ENCODE results near the gene TRAPPC6A. TPM values are rescaled to one million over a fixed set of nuclear protein-coding genes. Genes with fewer than 3 reads are reported as not detected.

The TRAPPC6A gene
- total and polyA plus RNA-seq, 2 experiments from 2014 or later, result 11.2 to 18.8 TPM

GRCh38 chr19:45218911-45219743, 41.1 kb upstream of the TRAPPC6A start:
- 29 to 32% methylated on average over 18 of the region's 18 CpGs for WGBS, 2 experiments (ENCODE audit: low coverage in 1 of 2, low lambda C conversion rate in 2 of 2, missing lambda C conversion rate in 2 of 2)
- Histone ChIP-seq H4K20me1 (ENCODE audit: insufficient read depth) (no peaks in the 10 kb centered on the region), H3K79me2 (ENCODE audit: insufficient read depth) (no peaks in the 10 kb centered on the region), H3K9me3 (ENCODE audit: low read depth) (no peaks in the 10 kb centered on the region), H3K27ac (no peak overlapping the region), H3K27me3 (replicated peaks; ENCODE audit: insufficient read depth) (peaks cover 43% of the 10 kb centered on the region), H3K4me2 (ENCODE audit: unreplicated experiment) (no peak overlapping the region), H2AFZ (no peak overlapping the region), H3K36me3 (ENCODE audit: low read depth) (no peaks in the 10 kb centered on the region), H3F3A (ENCODE audit: insufficient read depth) (no peaks in the 10 kb centered on the region), H3K4me3 (no peak overlapping the region), H3K4me1 (ENCODE audit: insufficient read depth) (no peaks in the 10 kb centered on the region), H3K9me2 (ENCODE audit: insufficient read depth) (no peaks in the 10 kb centered on the region), H3K9ac (no peak overlapping the region)
- in situ Hi-C loops (cut with MboI), result no loop called here
- DNase-seq, result no peak
- no peak for TF ChIP-seq EZH2 (IDR thresholded peaks at IDR 0.05; ENCODE audit: insufficient read depth, poor library complexity, severe bottlenecking)
- no peak for TF ChIP-seq EZH2phosphoT487 (IDR thresholded peaks at IDR 0.05; ENCODE audit: insufficient read depth, low read depth)

GRCh38 chr19:45218426-45218825, 40.4 kb upstream of the TRAPPC6A start:
- no peak for TF ChIP-seq EZH2 (IDR thresholded peaks at IDR 0.05; ENCODE audit: insufficient read depth, poor library complexity, severe bottlenecking)
- no peak for TF ChIP-seq EZH2phosphoT487 (IDR thresholded peaks at IDR 0.05; ENCODE audit: insufficient read depth, low read depth)
- in situ Hi-C loops (cut with MboI), result no loop called here
- H3K27me3 ChIP-seq (replicated peaks; ENCODE audit: insufficient read depth), result peaks cover 43% of the 10 kb centered on the region

GRCh38 chr19:45217957-45218334, 39.9 kb upstream of the TRAPPC6A start:
- Histone ChIP-seq H2AFZ (no peak overlapping the region), H3K79me2 (ENCODE audit: insufficient read depth) (no peaks in the 10 kb centered on the region), H3K36me3 (ENCODE audit: low read depth) (no peaks in the 10 kb centered on the region), H4K20me1 (ENCODE audit: insufficient read depth) (no peaks in the 10 kb centered on the region), H3K4me3 (no peak overlapping the region), H3K4me2 (ENCODE audit: unreplicated experiment) (peak overlapping the region; percentile 31), H3F3A (ENCODE audit: insufficient read depth) (no peaks in the 10 kb centered on the region), H3K27me3 (replicated peaks; ENCODE audit: insufficient read depth) (peaks cover 43% of the 10 kb centered on the region), H3K27ac (no peak overlapping the region), H3K9me2 (ENCODE audit: insufficient read depth) (no peaks in the 10 kb centered on the region), H3K4me1 (ENCODE audit: insufficient read depth) (no peaks in the 10 kb centered on the region), H3K9ac (no peak overlapping the region), H3K9me3 (ENCODE audit: low read depth) (no peaks in the 10 kb centered on the region)
- DNase-seq, result no peak
- in situ Hi-C loops (cut with MboI), result no loop called here
- no peak for TF ChIP-seq EZH2 (IDR thresholded peaks at IDR 0.05; ENCODE audit: insufficient read depth, poor library complexity, severe bottlenecking)
- no peak for TF ChIP-seq EZH2phosphoT487 (IDR thresholded peaks at IDR 0.05; ENCODE audit: insufficient read depth, low read depth)
- 15 to 19% methylated on average over 3 to 14 of the region's 14 CpGs for WGBS, 2 experiments (ENCODE audit: low coverage in 1 of 2, low lambda C conversion rate in 2 of 2, missing lambda C conversion rate in 2 of 2)

More at GRCh38 chr19:45218426-45218825, 40.4 kb upstream of the TRAPPC6A start:
- H2AFZ ChIP-seq, result no peak overlapping the region
- no peak overlapping the region for H3K4me2 ChIP-seq (ENCODE audit: unreplicated experiment)
- no peak overlapping the region for H3K9ac ChIP-seq
- no peaks in the 10 kb centered on the region for H3K36me3 ChIP-seq (ENCODE audit: low read depth)
- no peaks in the 10 kb centered on the region for H3K9me2 ChIP-seq (ENCODE audit: insufficient read depth)
- H3K79me2 ChIP-seq (ENCODE audit: insufficient read depth), result no peaks in the 10 kb centered on the region
- H4K20me1 ChIP-seq (ENCODE audit: insufficient read depth), result no peaks in the 10 kb centered on the region
- no peak overlapping the region for H3K4me3 ChIP-seq
- WGBS, 2 experiments (ENCODE audit: low coverage in 1 of 2, low lambda C conversion rate in 2 of 2, missing lambda C conversion rate in 2 of 2), result 45 to 47% methylated on average over 4 of the region's 4 CpGs
- no peaks in the 10 kb centered on the region for H3F3A ChIP-seq (ENCODE audit: insufficient read depth)
- H3K4me1 ChIP-seq (ENCODE audit: insufficient read depth), result no peaks in the 10 kb centered on the region
- no peaks in the 10 kb centered on the region for H3K9me3 ChIP-seq (ENCODE audit: low read depth)
- H3K27ac ChIP-seq, result no peak overlapping the region
- DNase-seq, result no peak

GRCh38 chr19:45217193-45217956, 39.3 kb upstream of the TRAPPC6A start:
- Histone ChIP-seq H3K4me3 (peak overlapping the region; percentile 47; the same call in 1 of the 2 replicates), H3K27me3 (replicated peaks; ENCODE audit: insufficient read depth) (peaks cover 43% of the 10 kb centered on the region), H3K9me3 (ENCODE audit: low read depth) (no peaks in the 10 kb centered on the region), H2AFZ (peak overlapping the region; percentile 42), H3K27ac (no peak overlapping the region), H4K20me1 (ENCODE audit: insufficient read depth) (no peaks in the 10 kb centered on the region), H3K36me3 (ENCODE audit: low read depth) (no peaks in the 10 kb centered on the region), H3K4me1 (ENCODE audit: insufficient read depth) (no peaks in the 10 kb centered on the region), H3K4me2 (ENCODE audit: unreplicated experiment) (peak overlapping the region; percentile 31), H3K9me2 (ENCODE audit: insufficient read depth) (no peaks in the 10 kb centered on the region), H3F3A (ENCODE audit: insufficient read depth) (no peaks in the 10 kb centered on the region), H3K9ac (no peak overlapping the region), H3K79me2 (ENCODE audit: insufficient read depth) (no peaks in the 10 kb centered on the region)
- DNase-seq, result peak; percentile 48
- in situ Hi-C loops (cut with MboI), result no loop called here
- 12 to 18% methylated on average over 27 to 41 of the region's 46 CpGs for WGBS, 2 experiments (ENCODE audit: low coverage in 1 of 2, low lambda C conversion rate in 2 of 2, missing lambda C conversion rate in 2 of 2)
- TF ChIP-seq EZH2 (IDR thresholded peaks at IDR 0.05; ENCODE audit: insufficient read depth, poor library complexity, severe bottlenecking) (peak; percentile 80), EZH2phosphoT487 (IDR thresholded peaks at IDR 0.05; ENCODE audit: insufficient read depth, low read depth) (peak; percentile 59; the same call in 1 of the 2 replicates)
